GM19043 (cell line): Measurements from ENCODE around the gene ZNF84.

Experiments
- ATAC-seq: cut with Tn5 transposase; IDR thresholded peaks from one replicate; pipeline ENCODE4 v1.9.1; 2021; ENCODE audit warnings: low read depth; ENCODE audit not compliant: unreplicated experiment

ZNF84 gene

DNA sequence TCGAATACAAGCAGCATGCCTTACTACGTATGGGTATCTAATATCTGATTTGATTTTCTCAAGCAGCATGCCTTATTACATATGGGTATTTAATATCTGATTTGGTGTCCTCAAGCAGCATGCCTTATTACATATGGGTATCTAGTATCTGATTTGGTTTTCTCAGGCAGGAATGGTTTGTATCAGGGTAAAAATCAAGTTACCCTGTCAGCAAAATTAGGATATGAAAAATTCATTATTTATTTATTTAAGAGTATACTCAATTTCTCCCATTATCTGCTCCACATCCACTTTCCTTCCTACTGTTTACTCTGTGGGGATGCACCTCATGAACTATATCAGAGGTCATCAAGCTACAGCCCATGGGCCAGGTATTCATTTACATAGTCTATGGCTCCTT is 70.8 kb downstream of the ZNF84 start:
- ATAC-seq: no peak
